ENCODE measurements around the gene COL6A3.

Gene COL6A3

DNA sequence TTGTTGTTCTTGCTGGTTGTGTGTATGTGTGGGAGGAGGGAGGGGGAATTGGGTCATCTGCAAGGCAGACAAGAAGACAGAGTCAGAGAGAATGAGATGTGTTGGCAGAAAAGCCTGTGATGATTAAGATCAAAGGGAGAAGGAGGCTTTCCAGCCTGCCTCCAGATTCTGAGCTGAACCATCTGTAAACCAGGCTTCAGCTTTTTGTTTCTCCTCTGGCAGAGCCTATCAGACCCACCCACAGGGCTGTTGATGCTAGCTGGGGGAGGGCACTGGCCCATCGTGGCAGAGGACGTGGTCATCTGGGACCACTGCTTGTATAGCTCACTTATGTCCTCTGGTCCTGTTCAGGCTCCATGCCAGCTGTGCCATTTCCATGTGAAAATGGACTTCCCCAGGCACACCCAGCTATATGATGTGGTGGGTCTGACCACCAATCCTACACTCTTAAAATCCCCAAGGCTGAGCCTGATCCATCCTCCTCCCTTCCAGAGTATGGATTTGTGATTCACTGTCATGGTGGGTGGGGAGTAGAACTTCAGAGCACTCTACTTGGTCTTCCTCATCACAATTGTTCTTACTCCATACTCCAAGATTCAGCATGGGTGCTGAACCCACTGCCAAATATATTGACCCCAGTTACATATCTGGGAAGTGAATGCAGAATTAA lies 27.8 kb upstream of the COL6A3 start:
- DNase-seq (ENCODE audit: low read depth in 4 of 4, low spot score in 1 of 4), result peak in 1 of 4 experiments; percentile 43

DNA sequence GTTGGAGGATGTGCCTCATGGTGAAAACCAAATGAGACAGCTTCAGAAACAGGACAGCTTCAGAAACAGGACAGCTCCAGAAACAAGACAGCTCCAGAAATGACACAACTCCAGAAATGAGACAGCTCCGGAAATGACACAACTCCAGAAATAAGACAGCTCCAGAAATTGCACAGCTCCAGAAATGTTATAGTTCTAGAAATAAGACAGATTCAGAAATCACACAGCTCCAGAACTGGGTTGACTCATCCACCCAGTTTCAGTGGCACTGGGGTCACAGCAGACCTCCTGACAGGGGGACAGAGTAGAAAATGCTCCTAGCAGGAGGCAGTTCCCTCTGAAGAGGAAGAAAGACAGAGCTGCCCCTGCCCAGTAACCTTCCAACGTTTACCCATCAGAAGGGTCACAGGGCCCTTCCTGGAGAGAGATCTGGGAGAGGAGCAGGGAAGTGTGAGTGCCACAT lies 26.9 kb upstream of the COL6A3 start:
- peak in 2 of 4 experiments; percentile 36 to 58 for DNase-seq (ENCODE audit: low read depth in 4 of 4, low spot score in 1 of 4)

DNA sequence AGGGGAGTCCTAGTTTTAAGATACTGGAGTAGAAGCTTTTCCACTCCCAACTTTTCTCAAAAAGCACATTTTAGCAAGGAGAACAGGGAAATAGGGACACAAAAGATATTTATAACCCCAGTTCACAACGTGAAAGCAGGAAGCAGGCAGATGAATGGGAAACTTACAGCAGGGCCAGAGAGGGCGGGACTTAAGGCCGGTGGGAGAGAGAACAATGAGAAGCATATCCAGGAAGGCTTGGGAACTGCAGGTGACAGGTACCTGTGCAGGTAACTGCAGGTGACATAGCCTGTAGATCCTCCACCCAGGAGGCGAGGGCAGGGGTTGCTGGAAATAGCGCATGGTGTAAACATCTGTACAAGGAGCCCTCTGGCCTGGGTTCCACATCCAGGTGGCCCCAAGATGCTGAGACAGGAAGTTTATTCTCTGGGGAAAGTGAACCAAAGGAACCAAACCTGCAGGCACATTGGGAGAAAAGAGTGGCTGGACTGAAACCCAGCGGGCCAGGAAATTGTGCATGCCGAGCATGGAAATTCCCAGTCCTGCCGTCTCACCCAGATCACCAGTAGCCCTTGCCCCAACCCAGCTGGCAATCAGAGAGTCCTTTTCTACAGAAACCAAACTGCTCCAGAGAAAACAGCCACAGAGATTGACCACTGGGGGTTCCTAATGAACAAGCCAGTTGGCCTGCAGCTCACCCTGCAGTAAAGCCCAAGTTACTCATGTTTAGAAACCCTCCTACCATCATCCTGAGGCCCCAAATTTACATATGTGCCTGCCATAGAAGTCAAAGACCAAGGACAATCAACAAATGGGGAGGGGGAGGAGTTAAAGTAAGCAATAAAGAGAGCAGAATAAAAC lies 24.3 kb upstream of the COL6A3 start:
- DNase-seq (ENCODE audit: low read depth in 4 of 4, low spot score in 1 of 4), result no peak

DNA sequence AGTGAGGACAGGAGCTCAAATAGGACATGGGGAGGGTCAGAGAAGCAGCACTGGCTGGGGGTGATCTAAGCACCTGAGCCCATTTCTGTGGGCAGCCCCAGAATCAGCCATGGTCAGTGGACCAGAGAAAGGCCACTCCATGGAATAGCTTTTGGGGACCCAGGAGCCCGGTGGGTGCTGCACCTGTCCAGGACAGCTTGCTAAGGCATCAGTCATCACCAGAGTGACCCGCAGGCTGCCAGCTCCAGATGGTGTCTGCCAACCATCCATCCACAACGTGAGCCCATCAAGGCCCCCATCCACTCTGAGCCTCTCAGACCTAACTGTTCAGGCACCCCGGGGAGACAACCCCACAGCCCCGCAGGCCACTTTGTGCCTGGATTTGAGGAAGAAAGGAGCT lies 23.6 kb upstream of the COL6A3 start:
- DNase-seq (ENCODE audit: low read depth in 4 of 4, low spot score in 1 of 4), result no peak

DNA sequence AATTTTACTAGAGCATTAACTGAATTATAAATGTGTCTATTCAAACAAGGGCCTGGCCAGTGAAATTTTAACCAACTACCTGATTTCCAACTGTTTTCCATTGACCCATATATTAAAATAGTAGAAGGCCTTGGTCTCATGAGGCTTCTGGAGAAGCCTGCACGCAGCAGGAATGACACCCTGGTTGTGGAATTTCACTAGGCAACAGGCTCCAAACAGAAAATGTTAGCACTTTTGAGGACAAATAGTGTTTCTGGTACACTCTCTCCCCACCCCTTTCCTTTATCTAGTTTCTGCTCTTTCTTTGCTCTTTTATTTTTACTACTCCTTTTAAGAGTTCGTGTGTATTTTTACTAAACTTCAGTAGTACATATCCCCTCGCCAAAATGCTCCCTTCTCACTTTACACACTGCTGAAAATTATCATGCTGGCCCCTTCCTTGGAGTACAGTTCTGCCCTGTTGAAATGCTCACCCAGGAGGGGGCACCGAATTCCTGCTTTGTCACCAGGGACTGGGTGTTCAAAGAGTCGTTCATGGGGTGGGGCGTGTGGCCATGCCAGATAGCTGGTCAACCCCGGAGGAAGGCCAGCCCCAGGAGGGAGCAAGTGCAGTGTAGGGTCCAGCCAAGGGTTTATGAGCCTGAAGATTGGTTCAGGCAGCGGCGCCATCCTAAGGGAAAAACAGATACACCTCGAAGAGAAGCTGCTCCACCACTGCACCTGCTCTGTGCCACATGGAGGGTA lies 22.1 kb upstream of the COL6A3 start:
- no peak for DNase-seq (ENCODE audit: low read depth in 4 of 4, low spot score in 1 of 4)

DNA sequence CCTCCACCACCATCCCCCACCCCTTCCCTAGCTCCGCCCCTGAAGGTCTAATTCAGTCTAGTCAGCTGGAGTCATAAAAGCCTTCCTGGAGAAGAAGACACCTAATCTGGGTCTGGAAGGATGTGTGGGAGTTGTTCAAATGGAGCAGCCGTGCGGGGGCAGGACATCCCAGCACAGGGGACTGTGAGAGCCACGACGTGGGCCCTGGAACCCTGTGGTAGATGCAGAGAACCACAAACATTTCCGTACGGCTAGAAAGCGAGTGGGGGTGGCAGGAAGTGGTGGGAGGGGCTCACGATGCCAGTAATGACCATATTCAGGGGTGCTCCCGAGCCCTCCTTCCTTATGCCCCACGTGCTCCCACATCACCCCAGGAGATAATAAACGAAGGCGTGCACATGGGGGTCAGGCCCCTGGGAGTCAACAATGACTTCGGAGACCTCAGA lies 20.9 kb upstream of the COL6A3 start:
- DNase-seq (ENCODE audit: low read depth in 4 of 4, low spot score in 1 of 4), result peak in 2 of 4 experiments; percentile 59 to 81

DNA sequence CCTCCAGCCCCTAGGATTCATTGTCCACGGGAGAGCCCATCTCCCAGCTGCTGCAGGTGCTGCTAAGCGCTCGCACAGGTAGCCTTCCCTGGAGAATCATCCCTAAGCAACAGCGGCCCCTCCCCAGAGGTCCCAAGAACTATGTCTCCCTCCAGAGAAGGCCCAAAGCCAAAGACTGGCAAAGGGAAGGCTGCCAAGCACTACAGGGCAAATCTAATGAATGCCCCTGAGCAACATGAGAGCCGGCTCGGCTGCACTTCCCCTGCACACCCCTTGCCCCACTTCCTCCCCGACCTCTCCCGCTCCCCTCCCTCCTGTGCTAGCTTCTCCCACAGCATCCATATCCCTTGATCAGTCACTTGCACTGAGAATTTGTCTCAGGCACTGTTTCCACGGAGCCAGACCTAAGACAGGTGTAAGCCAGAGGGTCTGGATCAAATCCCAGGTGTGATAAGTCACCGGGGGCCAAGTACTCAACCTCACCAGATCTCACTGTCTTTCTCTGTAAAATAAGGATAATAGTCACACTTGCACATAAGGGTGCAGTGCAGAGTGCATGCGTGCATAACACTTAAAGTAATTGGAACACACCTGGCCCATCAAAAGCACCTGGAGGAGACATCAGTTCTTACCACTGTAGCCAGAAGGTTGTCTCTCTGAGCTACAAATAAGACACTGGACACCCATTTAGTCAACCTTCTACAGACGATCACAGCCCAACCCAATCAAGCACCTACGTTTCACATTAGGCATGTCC lies 20.1 kb upstream of the COL6A3 start:
- DNase-seq (ENCODE audit: low read depth in 4 of 4, low spot score in 1 of 4), result no peak

DNA sequence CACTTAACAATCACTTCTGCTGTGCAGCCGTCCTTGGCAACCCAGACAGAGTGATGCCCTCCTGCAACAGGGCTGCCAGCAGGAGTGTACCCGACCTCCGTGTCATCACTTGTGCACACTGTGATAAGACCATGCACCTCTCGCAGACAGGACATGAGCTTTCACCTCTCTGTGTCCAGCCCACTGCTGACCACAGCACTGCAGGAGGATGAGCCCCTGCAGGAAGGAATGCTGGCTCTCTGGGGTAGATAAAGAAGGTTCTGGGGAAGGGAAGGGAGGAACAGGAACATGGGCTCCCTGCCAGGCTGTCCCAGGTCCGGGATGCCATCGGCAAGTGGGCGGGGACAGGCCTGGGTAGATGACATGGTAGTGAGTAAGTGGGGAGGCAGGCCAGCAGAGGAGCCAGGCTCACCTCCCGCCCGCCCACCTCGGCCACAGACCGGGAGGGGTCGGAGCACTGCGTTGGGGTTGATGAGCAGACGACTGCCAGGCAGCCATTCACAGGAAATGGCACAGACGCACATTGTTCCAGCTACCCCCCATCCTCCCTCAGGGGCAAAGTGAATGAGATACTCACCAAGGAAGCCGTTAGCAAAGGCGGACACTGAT lies 18.6 kb upstream of the COL6A3 start:
- DNase-seq (ENCODE audit: low read depth in 4 of 4, low spot score in 1 of 4), result peak; percentile 43 to 86 (median 62)

DNA sequence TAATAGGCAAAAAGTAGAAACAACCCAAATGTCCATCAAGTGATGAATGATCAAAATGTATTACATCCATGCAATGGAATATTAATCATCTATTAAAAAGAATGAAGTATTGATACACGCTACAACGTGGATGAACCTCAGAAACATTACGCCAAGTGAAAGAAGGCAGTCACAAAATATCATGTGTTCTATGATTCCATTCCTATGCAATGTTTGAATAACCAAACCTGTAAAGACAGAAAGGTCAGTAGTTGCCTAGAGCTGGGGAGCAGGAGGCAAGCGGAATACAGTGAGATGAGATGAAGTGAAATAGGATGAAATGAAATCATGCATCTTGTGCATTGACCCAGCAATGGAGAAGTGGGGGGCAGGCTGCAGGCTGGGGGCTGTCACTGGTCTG lies 17.9 kb upstream of the COL6A3 start:
- no peak for DNase-seq (ENCODE audit: low read depth in 4 of 4, low spot score in 1 of 4)

DNA sequence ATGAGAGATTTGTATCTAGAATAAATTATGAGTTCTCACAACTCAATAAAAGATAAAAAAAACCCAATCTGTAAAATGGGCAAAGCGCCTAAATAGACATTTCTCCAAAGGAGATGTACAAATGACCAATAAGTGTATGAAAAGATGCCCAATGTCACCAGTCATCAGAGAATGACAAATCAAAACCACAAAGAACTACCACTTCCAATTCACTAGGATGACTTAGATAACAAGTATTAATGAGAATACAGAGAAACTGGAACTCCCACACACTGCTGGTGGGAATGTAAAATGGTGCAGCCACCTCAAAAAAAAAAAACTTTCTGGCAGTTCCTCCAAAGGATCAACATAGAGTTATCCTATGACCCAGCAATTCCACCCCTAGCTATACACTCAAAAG lies 17.4 kb upstream of the COL6A3 start:
- no peak for DNase-seq (ENCODE audit: low read depth in 4 of 4, low spot score in 1 of 4)

DNA sequence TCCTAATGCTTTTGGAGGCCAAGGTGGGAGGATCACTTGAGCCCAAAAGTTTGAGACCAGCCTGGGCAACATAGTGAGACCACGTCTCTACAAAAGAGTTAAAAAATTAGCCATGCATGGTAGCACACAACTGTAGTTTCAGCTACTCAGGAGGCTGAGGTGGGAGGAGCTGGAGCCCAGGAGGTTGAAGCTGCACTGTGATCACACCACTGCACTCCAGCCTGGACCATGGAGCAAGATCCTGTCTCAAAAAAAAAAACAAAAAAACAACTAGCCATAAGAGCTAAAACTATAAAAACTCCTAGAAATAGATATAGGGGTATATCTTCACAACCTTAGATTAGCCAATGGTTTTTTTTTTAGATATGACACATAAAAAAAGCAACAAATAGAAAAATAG lies 16.9 kb upstream of the COL6A3 start:
- DNase-seq (ENCODE audit: low read depth in 4 of 4, low spot score in 1 of 4), result no peak

DNA sequence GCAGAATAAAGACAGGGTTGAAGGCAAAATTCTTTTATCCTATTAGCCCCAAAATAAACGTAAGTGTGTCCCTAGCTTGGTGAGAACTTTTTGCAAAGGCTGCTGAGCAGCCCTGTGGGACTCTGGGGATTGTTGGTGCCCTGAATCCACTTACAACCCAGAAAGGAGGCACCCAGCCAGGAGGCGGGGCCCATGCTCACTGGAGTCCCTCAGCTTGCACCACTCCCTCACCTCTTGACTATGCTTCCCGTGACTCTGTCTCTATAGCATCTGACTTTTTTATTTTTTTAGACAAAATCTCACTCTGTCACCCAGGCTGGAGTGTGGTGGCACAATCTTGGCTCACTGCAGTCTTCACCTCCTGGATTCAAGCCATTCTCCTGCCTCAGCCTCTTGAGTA lies 15.8 kb upstream of the COL6A3 start:
- no peak for DNase-seq (ENCODE audit: low read depth in 4 of 4, low spot score in 1 of 4)

DNA sequence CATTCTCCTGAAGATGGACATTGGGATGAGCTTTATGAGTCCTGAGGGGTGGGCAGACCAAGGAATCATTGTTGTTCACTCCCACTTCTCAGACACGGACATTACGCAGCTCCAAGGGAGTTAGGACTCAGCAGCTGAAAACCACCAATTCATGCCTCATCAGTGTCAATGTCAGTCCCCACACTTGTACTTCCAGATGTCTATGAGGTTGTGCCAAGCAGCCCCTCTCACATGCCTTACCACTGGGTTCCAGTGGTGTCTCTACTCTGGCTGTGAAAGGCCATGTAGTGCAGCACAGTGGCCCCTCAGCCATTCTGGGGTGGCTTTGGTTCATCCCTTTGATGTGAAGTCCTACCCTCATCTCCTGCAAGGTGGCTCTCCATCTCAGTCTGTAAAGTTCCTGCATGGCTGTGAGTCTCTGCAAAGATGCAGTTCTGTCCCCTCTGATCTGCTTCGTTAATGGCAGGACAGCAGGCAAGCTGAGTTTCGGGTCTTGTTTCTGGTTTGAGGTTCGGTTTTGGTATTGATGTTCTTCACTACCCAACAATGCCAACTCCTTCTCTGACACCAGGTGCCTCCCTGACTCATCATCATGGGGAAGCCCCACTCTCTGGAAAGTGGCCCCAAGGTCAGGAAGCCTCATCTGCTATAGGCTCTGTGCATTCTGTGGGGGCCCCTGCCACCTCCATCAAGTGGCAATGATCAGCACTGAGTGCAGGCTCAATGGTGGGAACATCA lies 14.0 kb upstream of the COL6A3 start:
- peak in 3 of 4 experiments; percentile 56 to 82 (median 74) for DNase-seq (ENCODE audit: low read depth in 4 of 4, low spot score in 1 of 4)

DNA sequence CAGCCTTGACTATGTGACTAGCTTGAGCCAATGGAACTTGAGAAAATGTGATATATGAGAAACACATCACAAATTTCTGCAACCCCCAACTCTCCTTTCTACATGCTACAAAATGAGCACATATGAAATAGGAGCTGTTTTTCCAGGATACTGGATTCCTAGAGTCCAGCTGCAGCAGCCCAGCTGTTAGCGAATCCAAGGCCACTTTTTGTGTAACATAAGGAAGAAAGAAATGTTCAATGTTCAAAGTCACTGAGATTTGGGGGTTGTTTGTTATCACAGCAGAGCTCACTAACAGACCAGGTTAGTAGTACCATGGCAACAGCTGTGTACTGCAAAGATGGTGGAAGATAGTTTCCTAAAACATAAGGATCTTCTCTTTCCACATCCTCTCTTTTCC lies 12.6 kb upstream of the COL6A3 start:
- no peak for DNase-seq (ENCODE audit: low read depth in 4 of 4, low spot score in 1 of 4)

DNA sequence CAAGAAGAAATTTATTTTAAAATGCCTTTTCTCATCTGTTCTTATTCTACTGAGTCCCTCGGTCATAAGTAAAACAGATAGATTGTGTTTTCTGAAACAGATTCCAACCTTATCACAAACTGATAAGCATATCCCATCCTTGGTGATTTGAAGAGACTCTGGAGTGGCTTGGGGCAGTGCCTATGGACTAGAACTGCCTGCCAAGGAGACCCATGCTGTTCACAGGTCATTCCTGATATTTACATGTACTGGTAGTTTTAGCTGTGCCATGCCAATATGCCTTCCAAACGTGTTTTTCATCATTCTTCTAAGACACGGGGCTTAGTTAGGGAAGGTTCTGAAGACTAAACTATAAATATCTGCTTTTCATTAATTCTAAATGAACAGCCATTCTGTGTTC lies 11.4 kb upstream of the COL6A3 start:
- no peak for DNase-seq (ENCODE audit: low read depth in 4 of 4, low spot score in 1 of 4)

DNA sequence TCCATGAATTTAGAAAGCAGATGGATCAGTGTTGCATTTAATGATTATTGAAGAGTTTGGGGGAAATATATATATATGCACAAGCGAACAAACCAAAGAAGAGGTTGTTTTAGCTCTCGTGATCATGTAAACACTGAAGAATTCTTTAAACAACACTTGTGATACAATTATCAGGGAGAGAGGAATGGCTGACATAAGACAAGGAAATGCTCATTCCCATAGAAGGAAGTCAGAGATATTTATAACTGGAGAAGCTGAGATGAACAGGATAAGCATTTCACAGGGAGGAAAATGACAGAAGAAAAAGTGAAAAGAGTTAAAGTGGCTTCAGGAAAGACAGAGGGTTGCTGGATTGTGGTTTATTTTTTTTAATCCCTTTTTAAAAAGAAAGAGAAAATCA lies 10.6 kb upstream of the COL6A3 start:
- no peak for DNase-seq (ENCODE audit: low read depth in 4 of 4, low spot score in 1 of 4)

DNA sequence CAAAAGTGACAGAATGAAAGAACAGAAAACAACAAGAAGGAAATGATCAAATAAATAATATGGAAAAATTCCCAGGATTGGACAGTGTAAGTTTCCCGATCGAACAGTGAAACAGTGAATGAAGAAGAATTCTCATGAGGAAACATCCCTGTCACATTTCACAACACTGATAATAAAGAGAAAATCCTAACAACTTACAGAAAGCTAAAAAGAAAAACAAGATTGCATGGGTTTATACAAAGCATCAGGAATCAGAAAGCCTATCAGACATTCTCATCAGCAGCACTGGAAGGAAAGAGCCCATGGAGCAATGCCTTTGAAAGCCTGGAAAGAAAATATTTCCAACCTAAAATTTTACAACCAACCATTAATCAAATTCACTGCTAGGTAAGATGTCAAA lies 9.9 kb upstream of the COL6A3 start:
- DNase-seq (ENCODE audit: low read depth in 4 of 4, low spot score in 1 of 4), result no peak

DNA sequence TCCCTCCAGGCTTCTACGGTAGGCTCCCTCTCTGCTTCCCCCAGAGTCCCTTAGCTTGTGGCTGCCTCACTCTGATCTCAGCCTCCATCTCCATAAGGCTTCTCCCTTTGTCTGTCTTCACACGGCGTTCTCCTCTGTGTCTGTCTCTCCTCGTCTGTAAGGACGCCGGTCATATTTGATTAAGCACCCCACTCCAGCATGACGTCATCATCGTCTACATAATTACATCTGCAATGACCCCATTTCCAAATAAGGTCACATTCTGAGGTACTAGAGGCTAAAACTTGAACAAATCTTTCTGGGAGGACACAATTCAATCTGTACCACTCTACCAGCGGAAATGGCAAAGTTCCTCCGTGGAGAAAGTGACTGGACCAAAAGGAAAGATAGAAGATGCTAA lies 8.3 kb upstream of the COL6A3 start:
- no peak for DNase-seq (ENCODE audit: low read depth in 4 of 4, low spot score in 1 of 4)

DNA sequence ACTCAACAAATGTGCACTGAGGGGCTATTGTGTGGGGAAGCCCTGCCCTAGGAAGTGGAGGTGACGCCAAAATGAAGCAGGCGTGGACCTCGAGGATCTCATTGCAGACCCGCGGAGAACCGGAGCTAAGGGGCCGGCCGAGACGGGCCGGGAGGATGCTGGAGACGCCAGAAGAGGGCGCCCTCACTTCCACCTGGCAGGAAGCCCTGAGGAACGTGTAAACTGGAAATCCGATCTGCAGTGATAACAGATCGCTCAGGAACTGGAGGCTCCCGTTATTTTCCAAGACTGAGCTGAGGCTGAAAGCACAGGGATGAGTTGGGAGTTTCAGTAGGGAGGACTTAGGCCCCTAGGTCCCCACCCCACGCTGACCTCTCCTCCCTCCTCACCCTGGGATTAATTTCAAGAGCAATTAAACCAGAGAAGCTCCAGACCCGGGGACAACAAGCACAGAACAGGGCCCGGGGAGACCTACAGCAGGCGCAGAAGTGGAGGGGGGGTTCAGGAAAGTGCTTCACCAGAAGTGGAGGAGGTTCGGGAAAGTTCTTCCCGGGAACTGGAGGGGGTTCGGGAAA lies 7.7 kb upstream of the COL6A3 start:
- peak; percentile 68 to 80 (median 72) for DNase-seq (ENCODE audit: low read depth in 4 of 4, low spot score in 1 of 4)

DNA sequence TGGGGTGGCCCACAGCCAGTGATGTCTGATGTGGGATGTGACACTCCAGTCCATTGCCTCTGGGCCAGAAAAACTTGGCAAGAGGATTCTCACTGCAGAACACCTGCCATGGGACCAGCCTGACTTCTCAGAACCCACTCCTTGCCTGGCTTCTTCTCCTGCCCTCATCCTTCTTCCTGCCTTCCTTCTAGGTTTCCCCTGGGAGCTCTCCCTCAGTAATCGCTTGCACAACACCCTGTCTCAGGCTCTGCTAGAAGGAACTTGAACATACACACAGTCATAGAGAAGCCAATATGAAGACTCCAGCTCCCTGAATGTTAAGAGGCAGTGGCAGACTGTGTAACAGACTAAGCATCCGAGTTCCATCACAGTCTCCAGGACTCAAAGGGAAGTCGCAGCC lies 4.3 kb upstream of the COL6A3 start:
- no peak for DNase-seq (ENCODE audit: low read depth in 4 of 4, low spot score in 1 of 4)

Measured in stimulated activated CD4-positive, alpha-beta T cell treated with anti-CD3 and anti-CD28 coated beads, Interleukin-1b, Interleukin-23, amount 100 ng/mL, for 24 hours (primary cell).